ENCODE data around the gene HOXD12.
A peak's percentile ranks its signal among the peaks of the same experiment; 100 is the strongest.

HOXD12 gene

GRCh38 chr2:176140513-176141317 lies 41.1 kb downstream of the HOXD12 start:
- peak overlapping the region; percentile 87 for H3K4me3 ChIP-seq (ENCODE audit: control insufficient read depth, low read depth, low read length)
- no peak for DNase-seq (ENCODE audit: low read depth)
- peak; percentile 85 for TF ChIP-seq CTCF (IDR thresholded peaks at IDR 0.05; ENCODE audit: control insufficient read depth, insufficient read depth, low read depth, low read length, missing control alignments)

GRCh38 chr2:176142281-176142680 lies 42.7 kb downstream of the HOXD12 start:
- TF ChIP-seq CTCF (IDR thresholded peaks at IDR 0.05; ENCODE audit: control insufficient read depth, insufficient read depth, low read depth, low read length, missing control alignments): no peak
- DNase-seq (ENCODE audit: low read depth): no peak
- no peak overlapping the region for H3K4me3 ChIP-seq (ENCODE audit: control insufficient read depth, low read depth, low read length)

DNA sequence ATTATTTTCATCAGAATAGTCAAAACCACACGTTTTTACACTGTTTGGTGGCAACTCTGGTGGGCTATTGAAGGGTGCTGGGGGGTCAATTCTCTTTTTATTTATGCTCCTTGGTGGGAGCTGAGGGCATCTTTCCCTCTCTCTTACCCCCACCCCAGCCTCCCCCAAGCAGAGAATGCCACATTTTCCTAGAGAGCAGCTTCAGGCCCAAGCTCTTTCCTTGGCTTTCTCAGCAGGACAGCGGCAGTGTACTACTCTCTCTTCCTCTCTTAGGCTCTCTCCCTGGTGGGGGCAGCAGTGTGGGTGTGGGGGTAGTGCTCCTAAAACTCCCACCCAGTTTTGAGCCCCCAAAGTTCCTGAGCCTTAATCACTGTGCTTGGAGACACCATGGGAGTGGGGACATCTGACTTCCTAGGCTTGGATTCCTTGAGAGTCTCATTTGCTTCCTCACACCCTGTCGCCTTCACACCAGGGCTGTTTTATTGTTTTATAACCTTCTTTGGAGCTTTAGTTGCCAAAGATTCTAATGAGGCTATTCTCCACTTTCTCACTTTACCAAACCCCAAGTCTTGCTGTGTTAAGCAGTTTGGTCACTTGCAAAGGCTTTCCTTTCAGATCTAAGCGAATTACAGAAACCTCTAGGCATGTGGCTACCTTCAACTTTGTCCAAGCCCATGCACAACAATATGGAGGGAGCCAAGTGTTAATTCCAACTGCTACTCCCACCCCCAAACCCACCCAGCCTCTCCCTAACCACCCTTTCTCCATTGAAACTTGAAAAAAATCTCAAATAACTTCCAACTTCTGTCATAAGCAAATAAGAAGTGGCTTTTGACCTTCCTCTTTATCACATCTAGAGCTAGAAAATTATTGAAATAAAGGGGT lies 45.7 kb downstream of the HOXD12 start:
- DNase-seq (ENCODE audit: low read depth): no peak
- no peak for TF ChIP-seq CTCF (IDR thresholded peaks at IDR 0.05; ENCODE audit: control insufficient read depth, insufficient read depth, low read depth, low read length, missing control alignments)
- no peak overlapping the region for H3K4me3 ChIP-seq (ENCODE audit: control insufficient read depth, low read depth, low read length)

GRCh38 chr2:176146101-176146500 lies 46.5 kb downstream of the HOXD12 start:
- no peak for DNase-seq (ENCODE audit: low read depth)
- H3K4me3 ChIP-seq (ENCODE audit: control insufficient read depth, low read depth, low read length): no peak overlapping the region
- TF ChIP-seq CTCF (IDR thresholded peaks at IDR 0.05; ENCODE audit: control insufficient read depth, insufficient read depth, low read depth, low read length, missing control alignments): no peak

DNA sequence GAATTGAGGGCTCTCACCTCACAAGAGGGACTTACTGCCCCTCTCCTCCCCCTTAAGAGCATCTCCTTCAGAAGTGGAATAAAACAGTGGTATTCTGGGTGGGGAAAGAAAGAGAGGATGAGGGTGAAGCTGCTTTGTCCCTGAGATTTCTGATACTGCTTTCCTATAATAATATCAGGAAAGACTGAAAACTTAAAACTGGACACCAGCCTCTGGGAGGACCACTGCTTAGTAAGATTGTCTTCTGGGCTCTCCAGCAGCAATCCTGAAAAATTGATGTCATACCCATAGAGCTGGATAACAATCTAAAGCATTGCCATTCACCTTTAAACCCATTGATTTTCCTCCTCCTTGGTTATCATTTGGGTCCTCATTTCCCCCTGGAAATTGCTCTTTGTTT lies 47.0 kb downstream of the HOXD12 start:
- TF ChIP-seq CTCF (IDR thresholded peaks at IDR 0.05; ENCODE audit: control insufficient read depth, insufficient read depth, low read depth, low read length, missing control alignments): no peak
- no peak for DNase-seq (ENCODE audit: low read depth)
- no peak overlapping the region for H3K4me3 ChIP-seq (ENCODE audit: control insufficient read depth, low read depth, low read length)

DNA sequence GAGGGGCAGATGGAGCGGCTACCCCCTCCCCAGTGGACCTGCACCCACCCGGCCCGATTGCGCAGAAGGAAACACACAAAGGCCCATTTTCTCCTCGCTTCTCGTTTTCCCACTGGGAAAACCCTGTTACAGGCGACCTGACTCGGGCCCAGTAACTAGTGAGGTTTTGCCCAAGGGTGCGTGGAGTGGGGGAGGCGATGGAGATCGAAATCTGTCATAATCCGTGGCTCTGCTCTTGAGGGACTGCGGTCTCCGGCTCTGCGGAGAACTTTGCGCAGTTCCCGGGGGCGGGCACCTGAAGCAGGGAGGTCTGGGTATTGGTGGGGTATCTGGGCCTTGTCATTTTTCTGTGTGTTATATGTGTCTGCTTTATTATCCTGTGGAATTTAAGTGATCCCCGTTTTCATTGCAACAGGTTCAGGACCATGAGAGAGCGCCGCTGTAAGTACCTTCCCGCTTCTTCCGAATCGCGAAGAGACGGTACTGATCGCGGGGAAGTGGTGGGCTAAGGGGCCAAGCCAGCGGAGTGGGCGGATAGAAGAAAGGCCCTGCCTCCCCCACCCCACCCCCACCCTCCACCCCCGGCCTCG lies 47.7 kb downstream of the HOXD12 start:
- DNase-seq (ENCODE audit: low read depth): no peak
- no peak overlapping the region for H3K4me3 ChIP-seq (ENCODE audit: control insufficient read depth, low read depth, low read length)
- TF ChIP-seq CTCF (IDR thresholded peaks at IDR 0.05; ENCODE audit: control insufficient read depth, insufficient read depth, low read depth, low read length, missing control alignments): no peak
